ENCODE data around the gene FAM193A. TPM values are rescaled to one million over a fixed set of nuclear protein-coding genes. Genes with fewer than 3 reads are reported as not detected.

The FAM193A gene
- total RNA-seq, 1 donor from 2014 or later, result 14.6 TPM

GRCh38 chr4:2647403-2648158, 111.1 kb downstream of the FAM193A start:
- no peak for DNase-seq (ENCODE audit: low read depth)
- no peak overlapping the region for H3K4me3 ChIP-seq (ENCODE audit: low read depth, low read length)
- TF ChIP-seq CTCF (conservative IDR thresholded peaks at IDR 0.05; ENCODE audit: low read depth, low read length), result no peak

- no peak for DNase-seq (ENCODE audit: low read depth)
- TF ChIP-seq CTCF (conservative IDR thresholded peaks at IDR 0.05; ENCODE audit: low read depth, low read length), result no peak
- no peak overlapping the region for H3K4me3 ChIP-seq (ENCODE audit: low read depth, low read length)
Observed at GRCh38 chr4:2648159-2648814, 111.8 kb downstream of the FAM193A start.

GRCh38 chr4:2649604-2650114, 113.2 kb downstream of the FAM193A start:
- no peak for TF ChIP-seq CTCF (conservative IDR thresholded peaks at IDR 0.05; ENCODE audit: low read depth, low read length)
- H3K4me3 ChIP-seq (ENCODE audit: low read depth, low read length), result no peak overlapping the region
- no peak for DNase-seq (ENCODE audit: low read depth)

- no peak overlapping the region for H3K4me3 ChIP-seq (ENCODE audit: low read depth, low read length)
- TF ChIP-seq CTCF (conservative IDR thresholded peaks at IDR 0.05; ENCODE audit: low read depth, low read length), result no peak
- no peak for DNase-seq (ENCODE audit: low read depth)
Observed at GRCh38 chr4:2650276-2650675, 113.8 kb downstream of the FAM193A start.

- TF ChIP-seq CTCF (conservative IDR thresholded peaks at IDR 0.05; ENCODE audit: low read depth, low read length), result no peak
- DNase-seq (ENCODE audit: low read depth), result no peak
- no peak overlapping the region for H3K4me3 ChIP-seq (ENCODE audit: low read depth, low read length)
Observed at GRCh38 chr4:2651546-2651945, 115.1 kb downstream of the FAM193A start.

- no peak for DNase-seq (ENCODE audit: low read depth)
- TF ChIP-seq CTCF (conservative IDR thresholded peaks at IDR 0.05; ENCODE audit: low read depth, low read length), result no peak
- H3K4me3 ChIP-seq (ENCODE audit: low read depth, low read length), result no peak overlapping the region
Observed at GRCh38 chr4:2651998-2652397, 115.6 kb downstream of the FAM193A start.

Data from epithelial cell of proximal tubule (primary cell).